ENCODE measurements around the gene TPD52L1.
"Not testable (repeated sequence)": the region's sequence is repeated elsewhere in the genome, so short reads cannot be mapped to it uniquely, and the experiment has no call there.

Gene TPD52L1, protein sequence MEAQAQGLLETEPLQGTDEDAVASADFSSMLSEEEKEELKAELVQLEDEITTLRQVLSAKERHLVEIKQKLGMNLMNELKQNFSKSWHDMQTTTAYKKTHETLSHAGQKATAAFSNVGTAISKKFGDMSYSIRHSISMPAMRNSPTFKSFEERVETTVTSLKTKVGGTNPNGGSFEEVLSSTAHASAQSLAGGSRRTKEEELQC

DNA sequence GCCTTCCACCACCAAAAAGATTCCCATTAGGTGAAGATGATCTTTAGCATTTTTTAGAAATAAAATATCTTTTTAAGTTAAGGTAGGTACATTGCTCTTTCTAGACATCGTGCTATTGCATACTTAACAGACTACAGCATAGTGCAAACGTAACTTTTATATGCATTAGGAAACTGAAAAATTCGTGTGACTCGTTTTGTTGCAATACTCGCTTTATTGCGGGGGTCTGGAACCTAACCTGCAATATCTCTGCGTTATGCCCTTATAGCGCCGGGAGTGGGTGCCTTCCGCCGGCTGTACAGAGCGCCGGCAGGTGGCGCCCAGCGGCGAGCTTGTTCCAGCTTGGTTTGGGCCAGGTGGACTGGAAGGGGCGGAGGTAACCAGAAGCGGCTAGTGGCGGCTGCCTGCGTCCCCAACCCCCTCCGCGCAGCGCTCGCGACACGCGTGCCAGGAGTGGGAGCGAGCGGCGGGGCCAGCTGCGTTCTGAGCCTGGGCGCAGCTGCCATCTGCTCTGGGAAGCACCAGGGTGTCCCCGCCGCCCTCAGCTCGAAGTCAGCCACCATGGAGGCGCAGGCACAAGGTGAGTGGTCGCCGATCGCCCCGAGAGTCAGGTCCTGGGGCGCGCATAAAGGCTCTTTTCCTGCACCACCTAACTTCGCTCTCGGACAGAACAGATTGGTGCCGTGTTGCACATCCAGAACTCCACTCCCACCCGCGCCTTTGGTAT, at the start of gene TPD52L1:
Gene TPD52L1, plus strand, starts transcription at position 383 of the 727 bp plus-strand sequence. Its CDS starts 179 bp downstream, at position 562.
- DNase-seq (ENCODE audit: low spot score), result peak; percentile 89

DNA sequence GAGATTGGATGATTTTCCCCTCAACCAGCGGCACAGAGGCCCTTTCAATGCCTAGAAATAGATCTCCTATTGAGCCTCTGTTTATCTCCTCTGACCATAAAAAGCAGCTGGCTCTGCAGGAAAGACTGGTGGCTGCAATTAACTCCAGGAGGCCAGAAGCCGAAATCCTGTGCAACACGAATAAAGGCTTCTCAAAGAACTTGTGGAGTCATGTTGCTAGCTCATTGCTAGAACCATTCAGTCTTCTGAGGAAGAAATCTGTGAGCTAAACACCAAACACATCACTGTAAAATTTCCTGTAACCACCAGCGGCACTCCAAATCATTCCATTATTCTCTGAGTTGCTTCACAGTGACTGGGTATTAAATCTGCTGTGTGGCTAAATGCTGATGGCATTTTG, 49.1 kb upstream of the TPD52L1 start:
- DNase-seq (ENCODE audit: low spot score), result no peak

DNA sequence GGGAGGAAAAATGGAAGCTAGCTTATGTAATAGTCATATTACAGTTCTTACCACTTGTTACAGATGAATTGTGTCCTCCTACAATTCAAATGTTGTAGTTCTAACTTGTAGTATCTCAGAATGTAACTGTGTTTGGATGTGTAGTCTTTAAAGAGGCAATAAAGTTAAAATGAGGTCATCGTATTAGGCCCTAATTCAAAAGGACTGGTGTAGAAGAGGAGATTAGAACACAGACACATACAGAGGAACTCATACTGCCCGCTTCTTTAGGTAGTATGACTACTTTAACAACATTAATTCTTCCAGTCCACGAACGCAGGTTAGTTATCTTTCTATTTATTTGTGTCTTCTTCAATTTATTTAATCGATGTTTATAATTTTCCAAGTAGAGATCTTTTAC, 46.5 kb upstream of the TPD52L1 start:
- DNase-seq (ENCODE audit: low spot score), result no peak

GRCh38 chr6:125107896-125108295, 45.7 kb upstream of the TPD52L1 start:
- no peak for DNase-seq (ENCODE audit: low spot score)

- DNase-seq (ENCODE audit: low spot score), result no peak
Observed at GRCh38 chr6:125110056-125110455, 43.5 kb upstream of the TPD52L1 start.

DNA sequence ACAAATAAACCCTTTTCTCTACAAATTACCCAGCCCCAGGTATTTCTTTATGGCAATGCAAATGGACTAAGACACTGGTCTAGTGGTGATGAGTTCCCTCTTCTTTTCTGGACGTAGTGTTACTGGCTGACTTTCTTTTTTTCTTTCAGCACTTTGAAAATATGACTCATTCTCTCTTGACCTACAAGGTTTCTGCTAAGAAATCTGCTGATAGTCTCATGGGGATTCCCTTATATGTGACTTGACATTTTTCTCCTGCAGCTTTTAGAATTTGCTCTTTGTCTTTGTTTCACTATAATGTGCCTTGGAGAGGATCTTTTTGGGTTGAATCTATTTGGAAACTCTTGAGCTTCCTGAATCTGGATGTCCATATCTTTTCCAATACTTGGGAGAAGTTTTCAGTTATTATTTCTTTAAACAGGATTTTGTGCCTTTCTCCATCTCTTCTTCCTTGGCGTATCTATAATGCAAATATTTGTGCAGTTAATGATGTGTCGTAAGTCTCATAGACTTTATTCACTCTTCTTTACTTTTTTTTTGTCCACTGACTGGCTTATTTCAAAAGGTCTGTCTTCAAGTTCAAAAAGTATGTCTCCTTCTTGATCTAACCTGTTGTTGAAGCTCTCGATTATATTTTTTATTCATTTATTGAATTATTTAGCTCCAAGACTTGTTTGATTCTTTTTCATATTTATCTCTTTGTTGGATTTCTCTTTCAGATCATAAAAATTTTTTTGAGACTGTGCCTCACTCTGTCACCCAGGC, 42.2 kb upstream of the TPD52L1 start:
- DNase-seq (ENCODE audit: low spot score), result no peak

GRCh38 chr6:125112934-125113333, 40.6 kb upstream of the TPD52L1 start:
- DNase-seq (ENCODE audit: low spot score), result no peak

DNA sequence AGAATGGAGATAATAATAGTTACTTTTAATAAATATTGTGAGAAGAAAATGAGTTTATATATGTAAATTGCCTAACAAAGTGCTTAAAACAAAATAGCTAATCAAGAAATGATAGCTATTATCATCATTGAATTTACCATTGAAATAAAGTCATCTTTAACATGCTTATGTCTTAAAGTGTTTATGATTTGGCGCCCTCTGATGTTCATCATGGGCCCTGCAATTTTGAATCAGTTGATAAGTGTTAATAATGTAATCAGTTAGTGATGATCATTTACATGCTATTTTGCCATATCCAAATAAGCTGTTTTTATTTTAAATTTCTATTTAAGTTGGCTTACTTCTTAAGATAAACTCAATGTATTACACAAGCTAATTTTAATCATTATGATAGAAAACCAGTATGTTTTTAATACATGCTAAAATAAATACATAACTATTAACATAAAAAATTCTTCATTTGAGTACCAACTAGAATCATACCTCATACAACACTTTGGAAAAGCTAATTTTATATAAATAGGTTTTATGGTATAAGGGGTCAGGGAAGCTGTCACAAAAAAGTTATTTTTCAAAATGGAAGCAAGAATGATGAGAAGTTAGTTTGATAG, 39.2 kb upstream of the TPD52L1 start:
- DNase-seq (ENCODE audit: low spot score), result no peak

DNA sequence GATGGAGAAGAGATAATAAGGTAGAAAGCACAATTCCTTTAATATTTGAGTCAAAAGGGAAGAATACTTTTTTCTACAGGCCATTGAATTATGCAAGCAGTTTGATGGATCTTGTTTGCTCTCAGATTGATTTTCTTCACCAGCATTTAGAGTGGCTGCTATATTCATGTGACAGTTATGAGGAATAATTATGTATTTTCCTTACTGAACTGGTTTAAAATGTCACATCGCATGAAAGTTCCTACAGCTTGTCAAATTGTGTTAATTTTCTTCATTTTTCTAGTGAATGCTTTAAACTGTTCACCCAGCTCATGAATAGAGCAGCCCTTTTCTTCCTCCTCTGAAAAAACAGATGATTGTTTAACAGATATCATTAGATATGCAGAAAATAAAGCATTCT, 37.4 kb upstream of the TPD52L1 start:
- no peak for DNase-seq (ENCODE audit: low spot score)

GRCh38 chr6:125116710-125117109, 36.9 kb upstream of the TPD52L1 start:
- DNase-seq (ENCODE audit: low spot score), result no peak

GRCh38 chr6:125117818-125118217, 35.8 kb upstream of the TPD52L1 start:
- DNase-seq (ENCODE audit: low spot score), result no peak

DNA sequence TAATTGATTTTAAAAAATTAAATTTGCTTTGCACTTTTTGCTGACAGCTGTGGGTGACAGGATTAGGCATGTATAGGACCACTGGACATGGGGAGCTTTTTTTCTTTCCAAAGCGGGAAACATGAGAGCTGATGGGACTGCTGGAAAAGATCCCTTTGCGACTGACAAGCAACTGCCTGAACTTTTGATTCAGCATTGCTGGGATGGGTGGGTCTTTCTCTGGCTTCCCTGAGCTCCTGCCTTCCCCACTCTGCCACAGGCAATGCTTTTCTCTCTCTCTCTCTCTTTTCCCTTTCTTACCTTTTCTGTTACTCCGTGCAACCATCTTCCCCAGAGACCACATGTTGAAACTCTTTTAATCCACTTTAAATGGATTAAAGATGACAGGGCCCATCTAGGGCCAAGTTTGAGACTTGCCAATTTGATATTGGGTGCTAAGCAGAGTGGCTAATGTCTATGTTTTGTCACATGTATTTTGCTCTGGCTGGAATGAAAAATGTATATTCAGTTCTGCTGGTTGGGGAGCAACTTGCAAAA, 33.5 kb upstream of the TPD52L1 start:
- no peak for DNase-seq (ENCODE audit: low spot score)

DNA sequence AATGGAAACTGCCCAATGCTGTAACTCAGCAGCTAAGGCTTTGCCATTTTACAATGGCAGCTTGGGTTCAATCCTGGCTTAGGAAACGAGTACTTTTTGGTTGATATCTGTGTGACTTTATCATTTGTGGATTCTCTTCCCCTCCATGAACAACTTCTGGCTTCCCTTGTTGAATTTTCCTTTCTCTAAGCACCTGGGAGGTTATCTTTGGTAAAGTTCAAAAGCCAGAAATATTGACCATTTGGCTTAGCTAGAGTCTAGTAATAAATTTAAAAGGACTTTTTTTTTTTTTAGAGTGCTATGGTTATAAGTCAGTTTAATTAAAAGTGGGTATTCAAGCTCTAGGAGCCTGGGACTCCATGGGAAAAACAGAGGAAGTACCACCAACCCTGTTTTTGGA, 31.7 kb upstream of the TPD52L1 start:
- DNase-seq (ENCODE audit: low spot score), result no peak

GRCh38 chr6:125123051-125123450, 30.5 kb upstream of the TPD52L1 start:
- no peak for DNase-seq (ENCODE audit: low spot score)

DNA sequence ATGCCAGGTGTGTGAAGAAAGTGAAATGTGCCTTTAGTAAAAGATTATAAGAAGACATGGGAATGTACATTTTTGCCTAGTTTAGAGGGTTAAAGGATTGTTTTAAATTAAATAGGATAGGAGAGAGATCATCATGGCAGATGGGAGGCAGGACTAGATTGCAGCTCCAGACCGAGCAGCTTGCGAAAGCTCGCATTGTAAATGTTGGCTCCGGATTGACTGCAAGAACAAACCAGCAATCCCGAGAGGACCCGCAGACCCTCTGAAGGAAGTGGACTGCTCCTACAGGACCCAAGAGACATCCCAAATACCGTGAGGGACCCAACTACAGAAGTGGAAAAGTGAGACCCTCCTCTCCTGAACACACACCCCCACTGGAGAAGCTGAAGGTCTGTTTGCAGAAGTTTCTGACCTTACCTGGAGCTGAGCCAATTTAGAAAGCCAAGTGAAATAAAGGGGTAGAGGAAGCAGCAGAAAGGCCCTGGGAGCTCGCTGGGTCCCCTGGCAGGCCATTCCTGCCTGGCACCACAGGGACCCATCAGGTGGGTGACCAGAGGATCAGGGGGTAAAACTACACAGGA, 30.0 kb upstream of the TPD52L1 start:
- DNase-seq (ENCODE audit: low spot score), result no peak

DNA sequence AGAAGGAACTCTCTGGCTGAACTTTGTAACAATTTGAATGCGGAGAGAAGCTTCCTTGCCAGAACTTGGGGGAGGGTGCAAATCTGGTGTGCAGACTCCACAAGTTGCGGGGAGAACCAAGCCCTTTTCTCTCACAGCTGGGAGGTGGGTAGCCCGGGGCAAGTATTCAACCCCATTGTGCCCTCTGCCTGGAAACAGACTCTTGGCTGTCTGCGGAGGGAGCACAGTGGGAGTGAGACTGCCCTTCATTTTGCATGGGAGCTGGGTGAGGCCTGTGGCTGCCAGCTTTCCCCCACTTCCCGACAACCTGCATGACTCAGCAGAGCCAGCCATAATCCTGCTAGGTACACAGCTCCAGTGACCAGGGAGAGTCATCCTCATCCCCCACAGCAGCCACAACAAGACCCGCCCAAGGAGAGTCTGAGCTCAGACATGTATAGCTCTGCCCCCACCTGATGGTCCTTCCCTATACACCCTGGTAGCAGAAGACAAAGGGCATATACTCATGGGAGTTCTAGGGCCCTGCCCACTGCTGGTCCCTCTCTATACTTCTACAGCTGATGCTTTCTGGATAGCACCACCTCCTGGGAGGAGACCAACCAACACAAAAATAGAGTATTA, 29.4 kb upstream of the TPD52L1 start:
- no peak for DNase-seq (ENCODE audit: low spot score)

- DNase-seq (ENCODE audit: low spot score), result not testable (repeated sequence)
Observed at GRCh38 chr6:125125856-125126255, 27.7 kb upstream of the TPD52L1 start.

GRCh38 chr6:125129354-125129753, 24.2 kb upstream of the TPD52L1 start:
- no peak for DNase-seq (ENCODE audit: low spot score)

GRCh38 chr6:125132058-125132457, 21.5 kb upstream of the TPD52L1 start:
- no peak for DNase-seq (ENCODE audit: low spot score)

DNA sequence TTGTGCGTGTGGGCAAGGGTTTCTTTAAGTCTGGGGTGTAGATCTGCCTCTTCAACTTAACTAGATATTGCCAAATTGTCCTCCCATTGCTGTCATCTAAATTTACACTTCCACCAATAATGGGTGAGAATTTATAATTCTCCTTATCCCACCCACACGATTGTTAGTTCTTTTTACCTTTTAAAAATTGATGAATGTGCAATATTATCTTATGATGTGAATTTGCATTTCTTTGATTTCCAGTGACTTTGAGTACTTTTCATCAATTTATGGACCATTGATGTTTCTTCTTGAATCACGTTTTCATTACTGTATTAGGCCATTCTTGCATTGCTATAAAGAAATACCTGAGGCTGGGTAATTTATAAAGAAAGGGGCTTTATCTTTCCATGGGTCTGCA, 17.2 kb upstream of the TPD52L1 start:
- DNase-seq (ENCODE audit: low spot score), result no peak

GRCh38 chr6:125138083-125138482, 15.5 kb upstream of the TPD52L1 start:
- DNase-seq (ENCODE audit: low spot score), result no peak

DNA sequence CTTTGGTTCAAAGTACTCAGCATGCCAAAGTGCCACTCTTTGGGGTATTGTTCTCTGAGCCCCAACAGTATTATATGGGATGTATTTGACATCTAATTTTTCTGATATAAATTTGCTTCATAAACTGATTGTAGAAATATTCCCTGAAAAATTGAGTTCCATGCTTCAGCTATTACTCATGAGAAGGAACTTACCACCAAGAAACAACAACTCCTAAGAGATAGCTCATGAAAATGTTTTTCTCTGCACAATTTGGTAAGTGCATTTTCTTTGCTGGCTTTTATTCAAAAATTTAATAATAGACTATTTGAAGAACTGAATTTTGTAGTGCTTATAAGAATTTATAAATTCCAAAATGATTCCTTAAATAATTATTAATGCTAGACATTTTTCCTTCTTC, 12.8 kb upstream of the TPD52L1 start:
- no peak for DNase-seq (ENCODE audit: low spot score)
